GM18870 (cell line): ENCODE data around the gene HMGN1.

Experiments
- ATAC-seq: cut with Tn5 transposase; IDR thresholded peaks from one replicate; pipeline ENCODE4 v1.9.1; 2021; ENCODE audit warnings: moderate library complexity; ENCODE audit not compliant: unreplicated experiment

The HMGN1 gene

GRCh38 chr21:39334611-39335010 is 14.3 kb downstream of the HMGN1 start:
- no peak for ATAC-seq

- no peak for ATAC-seq
Observed at GRCh38 chr21:39332175-39332574, 16.7 kb downstream of the HMGN1 start.

GRCh38 chr21:39330001-39330400 is 18.9 kb downstream of the HMGN1 start:
- no peak for ATAC-seq

DNA sequence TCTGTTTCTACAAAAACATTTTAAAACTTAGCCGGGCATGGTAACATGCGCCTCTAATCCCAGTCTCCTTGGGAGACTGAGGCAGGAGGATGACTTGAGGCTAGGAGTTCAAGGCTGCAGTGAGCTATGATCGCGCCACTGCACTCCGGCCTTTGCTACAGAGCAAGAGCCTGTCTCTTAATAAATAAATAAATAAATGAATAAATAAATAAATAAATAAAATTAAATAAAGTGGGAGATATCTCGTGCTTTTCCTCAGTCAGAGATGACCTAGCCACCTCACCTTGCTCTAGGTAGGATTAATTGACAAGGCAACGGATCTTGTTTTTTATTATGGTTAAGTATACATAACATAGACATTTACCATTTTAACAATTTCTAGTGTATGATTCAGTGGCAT is 21.2 kb downstream of the HMGN1 start:
- no peak for ATAC-seq

- ATAC-seq = no peak
Observed at GRCh38 chr21:39326607-39327307, 22.1 kb downstream of the HMGN1 start.

GRCh38 chr21:39325458-39325857 is 23.4 kb downstream of the HMGN1 start:
- ATAC-seq = no peak

DNA sequence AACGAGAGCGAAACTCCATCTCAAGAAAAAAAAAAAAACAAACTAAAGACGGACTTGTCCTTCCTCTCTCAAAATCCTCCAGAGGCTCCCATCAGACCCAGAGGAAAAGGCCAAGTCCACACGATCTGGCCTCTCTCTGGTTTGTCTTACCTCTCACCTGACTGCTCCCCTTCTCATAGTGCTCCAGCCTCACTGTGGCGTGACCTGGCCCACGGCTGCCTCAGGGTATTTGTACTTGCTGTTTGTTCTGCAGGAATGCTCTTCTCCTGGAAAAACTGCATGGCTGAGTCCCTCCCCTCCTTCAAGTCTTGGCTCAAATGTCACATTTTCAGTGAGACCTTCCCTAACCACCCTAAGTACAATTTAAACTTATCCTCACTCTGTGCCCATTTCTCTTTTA is 27.5 kb downstream of the HMGN1 start:
- ATAC-seq = no peak

- no peak for ATAC-seq
Observed at GRCh38 chr21:39319814-39320332, 29.0 kb downstream of the HMGN1 start.

GRCh38 chr21:39319251-39319756 is 29.6 kb downstream of the HMGN1 start:
- ATAC-seq = no peak

DNA sequence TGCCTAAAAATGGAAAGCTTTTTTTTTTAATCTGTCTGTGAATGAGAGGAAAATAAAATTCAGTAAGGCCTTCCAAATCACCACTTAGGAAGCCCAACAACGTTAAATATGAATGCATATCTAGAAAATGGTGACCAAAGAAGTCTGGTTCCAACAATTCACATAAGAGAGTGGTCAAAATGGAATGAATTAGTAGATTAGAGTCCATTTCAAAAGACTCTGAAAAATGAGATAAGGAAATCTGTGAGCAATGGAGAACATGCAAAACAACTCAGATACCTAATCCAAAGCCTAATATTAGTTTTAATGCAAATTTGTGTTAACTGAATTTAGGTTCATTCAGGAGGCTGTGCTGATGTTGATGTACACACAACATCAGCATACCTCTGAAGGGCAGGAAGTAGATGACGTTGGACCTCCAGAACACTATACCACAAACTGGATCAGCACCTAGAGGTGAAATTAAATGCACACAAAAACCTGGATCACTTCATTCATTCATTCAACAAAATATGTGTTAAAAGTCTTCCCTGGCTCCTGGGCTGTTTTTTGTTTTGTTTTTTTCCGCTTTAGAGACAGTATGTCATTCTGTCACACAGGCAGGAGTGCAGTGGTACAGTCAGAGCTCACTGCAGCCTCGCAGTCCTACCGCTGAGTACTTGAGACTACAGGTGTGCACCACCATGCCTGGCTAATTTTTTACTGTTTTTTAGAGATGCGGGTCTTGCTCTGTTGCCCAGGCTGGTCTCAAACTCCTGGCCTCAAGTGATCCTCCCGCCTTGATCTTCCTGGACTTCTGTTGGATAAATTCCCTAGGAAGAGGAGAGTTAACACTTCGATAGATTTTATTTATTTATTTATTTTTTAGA is 30.6 kb downstream of the HMGN1 start:
- ATAC-seq = no peak

DNA sequence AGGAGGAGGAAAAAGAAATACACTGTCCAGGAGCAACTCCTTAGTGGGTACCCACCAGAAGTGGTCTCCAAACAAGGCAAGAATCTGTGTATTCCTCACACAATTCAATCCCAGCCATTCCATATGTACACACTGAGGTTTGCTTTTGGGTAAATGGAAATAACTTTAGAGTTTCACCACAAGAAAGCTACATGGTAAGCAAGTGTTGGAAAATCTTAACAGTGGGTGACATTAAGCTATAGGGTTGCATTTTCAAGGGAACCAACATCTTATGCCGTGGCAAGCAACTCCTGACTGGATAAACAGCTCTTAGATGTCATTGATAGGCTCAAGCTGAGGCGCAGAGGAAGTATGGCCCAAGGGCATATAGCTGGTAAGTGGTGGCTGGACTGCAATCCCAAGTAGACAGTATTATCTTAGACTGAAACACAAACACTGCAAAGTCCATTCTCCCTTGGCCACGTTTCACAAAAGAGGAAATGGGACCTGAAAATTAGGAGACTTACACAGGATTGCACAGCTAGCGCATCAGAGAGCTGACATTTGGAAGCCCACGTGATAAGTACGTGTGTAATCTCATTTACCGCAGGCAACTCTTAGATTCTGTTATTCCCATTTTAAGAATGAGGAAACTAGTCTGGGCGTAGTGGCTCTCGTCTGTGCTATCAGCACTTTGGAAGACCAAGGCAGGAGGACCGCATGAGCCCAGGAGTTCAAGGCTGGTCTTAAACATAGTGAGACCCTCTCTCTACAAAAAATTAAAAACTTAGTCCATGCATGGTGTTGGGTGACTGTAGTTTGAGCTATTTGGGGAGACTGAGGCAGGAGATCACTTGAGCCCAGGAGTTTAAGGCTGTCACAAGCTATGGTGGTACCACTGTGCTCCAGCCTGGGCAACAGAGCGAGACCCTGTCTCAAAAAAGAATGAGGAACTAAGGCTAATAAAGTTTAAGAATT is 31.5 kb downstream of the HMGN1 start:
- no peak for ATAC-seq

GRCh38 chr21:39316729-39317128 is 32.2 kb downstream of the HMGN1 start:
- ATAC-seq = no peak

GRCh38 chr21:39315603-39316445 is 33.1 kb downstream of the HMGN1 start:
- ATAC-seq = no peak

GRCh38 chr21:39314143-39315027 is 34.5 kb downstream of the HMGN1 start:
- no peak for ATAC-seq

DNA sequence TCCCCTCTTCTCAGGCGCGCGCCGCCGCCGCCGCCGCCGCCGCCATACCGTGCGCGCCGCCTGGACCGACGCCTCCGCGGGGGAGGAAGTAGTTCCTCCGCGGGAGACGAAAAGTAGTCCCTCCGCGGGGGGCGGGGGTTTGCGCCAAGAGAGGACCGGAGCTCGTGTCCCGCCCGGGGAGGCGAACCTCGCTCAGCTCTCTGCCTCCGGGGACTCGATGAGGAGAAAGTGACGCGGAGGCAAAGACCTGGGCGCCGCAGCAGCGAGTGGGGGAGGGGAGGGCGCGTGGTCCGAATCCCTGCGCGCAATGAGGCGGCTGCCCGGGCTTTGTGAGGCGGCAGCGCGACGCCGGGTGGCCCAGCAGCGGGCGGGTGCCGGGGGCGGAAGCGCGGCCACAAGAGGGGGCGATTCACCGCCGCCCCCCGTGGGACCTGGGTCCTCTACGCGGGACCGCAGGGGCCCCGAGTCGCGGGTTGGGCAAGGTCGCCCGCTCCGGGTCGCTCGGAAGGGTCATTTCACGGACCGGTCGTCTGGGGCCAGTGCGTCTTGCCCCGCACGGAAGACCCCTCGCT is 35.2 kb downstream of the HMGN1 start, which contains the start of gene BRWD1:
Gene BRWD1 (minus strand): TSS at position 62 of the 572 bp plus-strand sequence. CDS start 141 bp downstream, outside the sequence.
- ATAC-seq = no peak

DNA sequence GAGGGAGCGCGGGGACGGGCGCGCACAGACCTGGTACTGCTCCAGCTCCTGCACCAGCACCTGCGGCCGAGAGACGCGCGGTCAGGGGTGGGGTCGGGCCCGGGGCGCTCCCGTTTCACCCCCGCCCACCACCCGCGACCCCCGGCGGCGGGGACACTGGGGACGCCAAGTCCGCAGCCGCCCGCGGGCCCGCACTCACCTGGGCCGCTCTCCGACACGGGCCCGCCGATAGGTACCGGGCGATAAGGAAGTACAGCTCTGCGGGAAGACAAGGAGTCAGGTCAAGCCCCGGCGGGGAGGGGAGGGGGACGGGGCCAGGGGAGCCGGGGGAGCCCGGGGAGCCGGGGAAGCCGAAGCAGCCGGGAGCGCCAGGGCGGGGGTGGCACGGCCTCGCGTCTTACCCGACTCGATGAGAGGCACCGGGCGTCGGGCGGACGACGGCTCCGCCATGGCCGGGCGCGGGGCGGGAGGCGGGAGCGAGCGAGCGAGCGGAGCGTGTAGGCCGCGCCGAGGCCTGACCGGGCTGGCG is 35.8 kb downstream of the HMGN1 start:
- no peak for ATAC-seq

DNA sequence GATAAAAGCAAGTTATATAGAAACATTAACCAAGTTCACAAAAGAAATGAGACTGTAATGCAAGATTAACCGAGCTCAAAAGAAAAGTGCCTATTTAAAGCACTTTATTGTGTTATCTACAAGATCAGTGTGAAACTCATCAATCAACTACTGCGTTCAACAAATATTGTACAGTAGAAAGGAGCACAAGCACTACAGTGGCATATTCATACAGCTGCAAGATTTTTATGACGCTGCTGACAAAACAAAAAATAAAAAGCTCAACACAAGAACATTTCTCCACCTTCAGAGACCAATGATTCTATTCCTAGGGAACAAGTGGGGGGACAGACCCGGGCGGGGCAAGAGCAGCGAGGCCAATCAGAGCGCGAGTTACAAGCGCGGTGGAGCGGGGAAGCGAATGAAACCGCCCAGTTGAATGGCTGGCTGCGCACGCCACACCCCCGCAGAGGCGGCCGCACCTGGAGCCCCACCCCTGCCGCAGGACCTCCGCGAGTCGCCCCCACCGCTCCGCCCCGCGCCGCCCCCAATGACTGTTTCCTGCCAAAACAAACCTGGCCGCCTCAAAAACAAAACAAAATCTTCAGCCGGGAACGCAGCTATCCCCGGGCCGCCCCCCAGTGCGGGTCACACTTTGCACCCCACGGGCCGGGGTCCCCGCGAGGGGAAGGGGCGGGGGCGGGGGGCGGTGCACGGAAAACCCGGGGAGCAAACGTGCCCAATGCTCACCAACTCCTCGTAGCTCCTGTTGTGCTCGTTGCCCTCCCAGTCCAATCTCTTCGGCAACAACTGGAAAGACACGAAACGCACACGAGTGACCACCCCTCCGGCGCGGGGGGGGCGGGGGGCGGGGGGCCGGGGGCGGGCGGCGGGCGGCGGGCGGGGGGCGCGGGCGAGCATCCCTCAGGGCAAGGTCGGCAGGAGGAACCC is 36.5 kb downstream of the HMGN1 start:
- ATAC-seq = peak; percentile 59
